Spleen (tissue), 7 donors: ENCODE measurements around the gene ZNF319.

ENCODE experiments used
- CTCF ChIP-seq, 11 experiments: fragments of 200-600 bp in 7 of 11; fragments of 450-650 bp in 4 of 11; sonication (generic) in 4 of 11; IDR thresholded peaks in 8 of 11; conservative IDR thresholded peaks in 3 of 11; 1 replicate in 7 of 11; 2 replicates in 4 of 11; pipeline versions ENCODE4 v1.4.0 to v1.8.0; 2016 to 2021; ENCODE audit warnings: antibody characterized with exemption in 11 of 11, inconsistent platforms in 4 of 11, mild to moderate bottlenecking in 1 of 11
- POLR2A ChIP-seq, 3 donors: fragments of 450-650 bp; IDR thresholded peaks; one replicate each; pipeline ENCODE4 v1.5.1; 2017; ENCODE audit warnings: antibody characterized with exemption in 3 of 3, mild to moderate bottlenecking in 1 of 3
- POLR2AphosphoS5 ChIP-seq, 3 donors: sonication (generic); formaldehyde crosslinking; IDR thresholded peaks; one replicate each; pipeline ENCODE4 v1.5.1; 2017; ENCODE audit warnings: antibody characterized with exemption in 3 of 3
- donor health status: DM: no; HTN: no; CAD: no; lungs with moderate emphysema.
- donor health status: DM: no; HTN: no; CAD: no.
- donor health status: DM: no; HTN: no; CAD: no.

GRCh38 chr16:58040496-58040846, 40.0 kb upstream of the ZNF319 start:
- no peak for TF ChIP-seq CTCF (IDR thresholded peaks at IDR 0.05 in 8 of 11, conservative IDR thresholded peaks at IDR 0.05 in 3 of 11)
- TF ChIP-seq POLR2AphosphoS5 (IDR thresholded peaks at IDR 0.05) = no peak
- no peak for TF ChIP-seq POLR2A (IDR thresholded peaks at IDR 0.05)
